HG02571 (cell line): ENCODE results near the gene PTCRA.

Source experiments
- ATAC-seq: cut with Tn5 transposase; IDR thresholded peaks from one replicate; pipeline ENCODE4 v1.9.1; 2021; ENCODE audit warnings: mild to moderate bottlenecking, moderate library complexity; ENCODE audit not compliant: unreplicated experiment

PTCRA gene

DNA sequence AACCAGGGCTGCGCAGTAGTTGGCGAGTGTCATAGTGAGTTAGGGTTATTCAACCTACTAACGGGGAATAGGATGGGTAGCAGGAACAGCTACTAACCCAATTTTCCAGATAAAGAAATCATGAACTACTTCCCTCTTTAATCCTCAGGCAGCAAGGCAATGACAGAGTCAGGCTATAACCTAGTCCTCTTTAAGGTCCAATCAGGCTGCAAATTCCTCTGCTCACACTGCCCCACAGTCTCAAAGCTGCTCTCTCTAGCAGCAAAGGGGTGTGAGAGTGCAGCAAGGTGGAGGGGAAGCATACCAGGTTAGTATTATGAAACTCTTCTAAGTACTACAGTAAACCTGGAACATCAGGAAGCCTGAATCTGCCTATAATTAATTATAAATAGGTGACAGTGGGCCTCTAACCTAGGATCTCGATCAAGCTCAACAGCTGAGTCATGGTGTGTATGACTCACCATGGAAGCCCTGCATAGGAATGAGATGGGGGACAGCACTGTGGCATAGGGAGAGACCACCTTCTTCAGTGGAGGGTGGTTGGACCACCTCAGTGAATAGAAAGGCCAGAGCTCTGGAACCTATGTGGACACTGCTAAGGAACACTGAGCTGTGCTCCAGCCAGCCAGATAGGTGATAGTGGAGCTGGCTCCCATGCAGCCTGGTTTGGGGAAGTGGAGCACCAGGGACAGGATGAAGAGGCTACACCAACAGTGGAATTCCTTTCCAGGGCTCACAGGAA, 55.2 kb downstream of the PTCRA start:
- ATAC-seq, result no peak

- no peak for ATAC-seq
These were observed 56.0 kb downstream of the PTCRA start for GRCh38 chr6:42971746-42972327.

DNA sequence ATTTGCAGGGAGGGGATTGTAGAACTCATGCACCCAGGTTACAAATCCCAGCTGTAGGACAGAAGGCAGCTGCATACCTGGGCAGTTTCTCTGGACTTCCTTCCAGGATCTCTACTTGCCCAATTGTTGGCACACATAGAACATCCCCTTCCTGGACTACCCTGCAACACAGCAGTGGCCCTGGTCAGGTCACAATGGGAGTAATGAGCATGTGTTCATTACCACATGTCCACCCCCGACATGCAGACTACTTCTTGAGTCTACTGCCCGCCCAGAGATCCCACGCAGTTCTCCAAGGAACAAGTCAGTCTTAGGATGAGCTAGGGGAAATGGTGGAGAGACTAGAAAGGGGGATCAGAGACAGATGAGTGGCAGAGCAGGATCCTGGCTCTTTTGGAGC, 58.1 kb downstream of the PTCRA start:
- no peak for ATAC-seq

- no peak for ATAC-seq
These were observed 59.2 kb downstream of the PTCRA start for GRCh38 chr6:42974919-42975505.
